Measurements from ENCODE around the gene FBLN2. TPM values are rescaled to one million over a fixed set of nuclear protein-coding genes. Genes with fewer than 3 reads are reported as not detected.

Gene FBLN2
- total RNA-seq, 3 donors from 2014 or later (not counting 1 experiment from before 2014, with no cell fraction given) = 0.61 to 2.7 (median 1.6) TPM

GRCh38 chr3:13651057-13651400, 102.1 kb downstream of the FBLN2 start:
- Mint-ChIP-seq H3K27ac (peak overlapping the region in 1 of 2 donors; percentile 4), H3K9me3 (no peaks in the 10 kb centered on the region), H3K36me3 (no peaks in the 10 kb centered on the region), H3K27me3 (ENCODE audit: low read depth in 2 of 2) (peaks cover 9 to 20% of the 10 kb centered on the region in 2 donors), H3K4me1 (peaks cover 12 to 35% of the 10 kb centered on the region in 2 donors), H3K4me3 (no peak overlapping the region)
- Histone ChIP-seq H3K4me1 (ENCODE audit: control insufficient read depth, insufficient read depth, low read length) (peaks cover 60% of the 10 kb centered on the region), H3K27me3 (ENCODE audit: control insufficient read depth, insufficient read depth, low read length) (peaks cover 2% of the 10 kb centered on the region), H3K36me3 (ENCODE audit: control insufficient read depth, insufficient read depth, low read length) (no peaks in the 10 kb centered on the region), H3K27ac (ENCODE audit: low read length) (no peak overlapping the region), H3K9me3 (ENCODE audit: control insufficient read depth, insufficient read depth, low read length) (no peaks in the 10 kb centered on the region), H3K4me3 (ENCODE audit: low read length) (no peak overlapping the region)
- TF ChIP-seq, protein P1, sequence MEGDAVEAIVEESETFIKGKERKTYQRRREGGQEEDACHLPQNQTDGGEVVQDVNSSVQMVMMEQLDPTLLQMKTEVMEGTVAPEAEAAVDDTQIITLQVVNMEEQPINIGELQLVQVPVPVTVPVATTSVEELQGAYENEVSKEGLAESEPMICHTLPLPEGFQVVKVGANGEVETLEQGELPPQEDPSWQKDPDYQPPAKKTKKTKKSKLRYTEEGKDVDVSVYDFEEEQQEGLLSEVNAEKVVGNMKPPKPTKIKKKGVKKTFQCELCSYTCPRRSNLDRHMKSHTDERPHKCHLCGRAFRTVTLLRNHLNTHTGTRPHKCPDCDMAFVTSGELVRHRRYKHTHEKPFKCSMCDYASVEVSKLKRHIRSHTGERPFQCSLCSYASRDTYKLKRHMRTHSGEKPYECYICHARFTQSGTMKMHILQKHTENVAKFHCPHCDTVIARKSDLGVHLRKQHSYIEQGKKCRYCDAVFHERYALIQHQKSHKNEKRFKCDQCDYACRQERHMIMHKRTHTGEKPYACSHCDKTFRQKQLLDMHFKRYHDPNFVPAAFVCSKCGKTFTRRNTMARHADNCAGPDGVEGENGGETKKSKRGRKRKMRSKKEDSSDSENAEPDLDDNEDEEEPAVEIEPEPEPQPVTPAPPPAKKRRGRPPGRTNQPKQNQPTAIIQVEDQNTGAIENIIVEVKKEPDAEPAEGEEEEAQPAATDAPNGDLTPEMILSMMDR (IDR thresholded peaks at IDR 0.05) = no peak
- ATAC-seq (no peak), DNase-seq (peak in 1 of 2 donors; percentile 36)
- intact Hi-C loops (cut with micrococcal nuclease) = no loop called here
- WGBS (ENCODE audit: insufficient coverage) = 86% methylated on average over 9 of the region's 9 CpGs

DNA sequence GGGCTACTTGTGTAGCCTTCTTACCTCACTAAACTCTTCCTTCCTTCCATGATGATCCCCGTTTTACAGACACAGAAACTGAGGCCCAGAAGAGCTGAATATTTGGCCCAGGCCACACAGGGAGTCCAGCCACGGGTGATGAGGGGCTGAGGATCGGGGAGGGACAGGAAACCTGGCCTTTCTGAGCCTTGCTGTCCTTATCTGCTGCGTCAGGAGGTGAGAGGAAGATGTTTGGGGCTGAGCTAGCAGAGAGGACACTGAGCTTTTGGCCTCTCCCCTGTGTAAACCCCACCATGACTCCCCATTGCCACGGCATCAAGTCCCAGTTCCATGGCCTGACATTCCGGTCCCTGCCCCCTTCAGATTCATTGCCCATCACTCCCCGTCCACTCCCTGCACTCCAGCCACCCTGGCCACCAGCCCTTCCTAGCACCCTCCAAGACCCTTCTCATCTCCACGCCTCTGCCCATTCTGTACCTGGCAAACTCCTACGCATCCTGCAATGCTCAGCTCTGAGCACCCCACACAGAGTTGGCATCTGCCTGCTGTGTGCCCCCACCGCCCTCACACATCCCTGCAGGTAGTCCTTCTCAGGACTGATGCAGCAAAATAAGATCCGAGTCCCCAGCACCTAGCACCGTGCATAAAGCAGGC, 103.0 kb downstream of the FBLN2 start:
- Mint-ChIP-seq H3K27ac (peak overlapping the region in 1 of 2 donors; percentile 8), H3K36me3 (no peaks in the 10 kb centered on the region), H3K4me3 (no peak overlapping the region), H3K4me1 (peaks cover 12 to 34% of the 10 kb centered on the region in 2 donors), H3K27me3 (ENCODE audit: low read depth in 2 of 2) (peaks cover 10 to 22% of the 10 kb centered on the region in 2 donors), H3K9me3 (no peaks in the 10 kb centered on the region)
- intact Hi-C loops (cut with micrococcal nuclease) = no loop called here
- 81% methylated on average over 12 of the region's 12 CpGs for WGBS (ENCODE audit: insufficient coverage)
- Histone ChIP-seq H3K27ac (ENCODE audit: low read length) (no peak overlapping the region), H3K4me3 (ENCODE audit: low read length) (no peak overlapping the region), H3K9me3 (ENCODE audit: control insufficient read depth, insufficient read depth, low read length) (no peaks in the 10 kb centered on the region), H3K4me1 (ENCODE audit: control insufficient read depth, insufficient read depth, low read length) (peaks cover 60% of the 10 kb centered on the region), H3K36me3 (ENCODE audit: control insufficient read depth, insufficient read depth, low read length) (no peaks in the 10 kb centered on the region), H3K27me3 (ENCODE audit: control insufficient read depth, insufficient read depth, low read length) (peaks cover under 1% of the 10 kb centered on the region)
- no peak for DNase-seq
- TF ChIP-seq, protein P1 (IDR thresholded peaks at IDR 0.05) = no peak
- ATAC-seq = no peak

GRCh38 chr3:13652728-13653127, 103.8 kb downstream of the FBLN2 start:
- Histone ChIP-seq H3K4me3 (ENCODE audit: low read length) (no peak overlapping the region), H3K36me3 (ENCODE audit: control insufficient read depth, insufficient read depth, low read length) (no peaks in the 10 kb centered on the region), H3K9me3 (ENCODE audit: control insufficient read depth, insufficient read depth, low read length) (no peaks in the 10 kb centered on the region), H3K27me3 (ENCODE audit: control insufficient read depth, insufficient read depth, low read length) (no peaks in the 10 kb centered on the region), H3K4me1 (ENCODE audit: control insufficient read depth, insufficient read depth, low read length) (peaks cover 54% of the 10 kb centered on the region), H3K27ac (ENCODE audit: low read length) (no peak overlapping the region)
- DNase-seq = no peak
- Mint-ChIP-seq H3K9me3 (no peaks in the 10 kb centered on the region), H3K36me3 (no peaks in the 10 kb centered on the region), H3K4me1 (peaks cover 12 to 34% of the 10 kb centered on the region in 2 donors), H3K27ac (peak overlapping the region in 1 of 2 donors; percentile 8), H3K4me3 (no peak overlapping the region), H3K27me3 (ENCODE audit: low read depth in 2 of 2) (peaks cover 18 to 24% of the 10 kb centered on the region in 2 donors)
- intact Hi-C loops (cut with micrococcal nuclease) = no loop called here
- TF ChIP-seq, protein P1 (IDR thresholded peaks at IDR 0.05) = no peak
- WGBS (ENCODE audit: insufficient coverage) = 56% methylated on average over 4 of the region's 4 CpGs
- ATAC-seq = no peak
